ENCODE results near the gene TMEM163.

DNA sequence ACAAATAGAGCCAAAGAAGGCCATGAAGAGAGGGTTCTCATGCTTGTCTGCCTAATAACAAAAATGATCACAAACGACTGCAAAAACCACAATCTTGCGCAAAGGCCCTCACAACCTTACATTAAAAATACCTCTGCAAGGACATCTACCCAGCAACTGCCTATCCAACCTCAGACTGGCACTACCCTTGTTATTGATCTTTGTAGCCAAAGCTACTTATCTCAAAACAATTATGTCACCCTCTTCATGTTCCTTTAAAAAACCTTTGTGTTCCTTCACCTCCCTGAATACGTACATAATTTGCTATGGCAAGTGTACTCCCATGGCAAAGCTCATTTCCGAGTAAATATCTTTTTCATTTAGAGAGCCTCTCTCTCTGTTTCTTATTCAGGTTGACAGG lies 44.1 kb downstream of the TMEM163 start:
- no peak for TF ChIP-seq POLR2AphosphoS5 (IDR thresholded peaks at IDR 0.05; ENCODE audit: insufficient read depth, low read depth, low read length)
- TF ChIP-seq CTCF (IDR thresholded peaks at IDR 0.05; ENCODE audit: extremely low read depth in 1 of 2, insufficient read depth in 1 of 2, low read depth in 1 of 2, low read length in 2 of 2): no peak
- TF ChIP-seq EZH2 (IDR thresholded peaks at IDR 0.05; ENCODE audit: borderline replicate concordance, low read depth, low read length, severe bottlenecking): no peak
- TF ChIP-seq POLR2A (IDR thresholded peaks at IDR 0.05; ENCODE audit: low read depth, low read length): no peak
- no peak for TF ChIP-seq GATA2 (IDR thresholded peaks at IDR 0.05; ENCODE audit: insufficient read depth, insufficient read length, low read depth, low read length)
- no peak for TF ChIP-seq MAX (IDR thresholded peaks at IDR 0.05; ENCODE audit: insufficient read depth, insufficient read length)
- TF ChIP-seq JUN (IDR thresholded peaks at IDR 0.05; ENCODE audit: borderline replicate concordance, insufficient read depth, insufficient read length, low read depth): no peak
- TF ChIP-seq MYC (IDR thresholded peaks at IDR 0.05; ENCODE audit: low read depth, low read length): no peak
